GM12891 (cell line): ENCODE data around the gene CD300LG.
"Not testable (repeated sequence)": the region's sequence is repeated elsewhere in the genome, so short reads cannot be mapped to it uniquely, and the experiment has no call there.

Source experiments
- POLR2A ChIP-seq: IDR thresholded peaks from 2 replicates; pipeline ENCODE4 v1.6.1; 2011; ENCODE audit warnings: low read depth, low read length, control low read depth
- POLR2AphosphoS5 ChIP-seq: IDR thresholded peaks from 2 replicates; pipeline ENCODE4 v1.6.1; 2011; ENCODE audit warnings: low read depth, low read length, control low read depth

- TF ChIP-seq POLR2A, POLR2AphosphoS5: not testable (repeated sequence)
These were observed 47.5 kb downstream of the CD300LG start for GRCh38 chr17:43894494-43894893.
